Neural progenitor cell (in vitro differentiated cells): ENCODE measurements around the gene NME9. TPM values are rescaled to one million over a fixed set of nuclear protein-coding genes. Genes with fewer than 3 reads are reported as not detected.
A peak's percentile ranks its signal among the peaks of the same experiment; 100 is the strongest.

ENCODE experiments used
- DNase-seq: peaks from one replicate; pipeline ENCODE4 v3.0.0-alpha.2; 2016; ENCODE audit warnings: low spot score
- H2AFZ ChIP-seq: fragments of 200-600 bp; sonication (generic); replicated peaks from 2 replicates; pipeline ENCODE4 v1.6.1; 2016; ENCODE audit warnings: antibody characterized with exemption
- H3F3A ChIP-seq: fragments of 200-600 bp; sonication (generic); 2 replicates; pipeline ENCODE4 v1.6.1; 2016; ENCODE audit warnings: antibody characterized with exemption, low read depth
- H3K27ac ChIP-seq: fragments of 200-600 bp; sonication (generic); 2 replicates; pipeline ENCODE4 v1.5.1; 2016; ENCODE audit warnings: mild to moderate bottlenecking
- H3K27me3 ChIP-seq: fragments of 200-600 bp; sonication (generic); 2 replicates; pipeline ENCODE4 v1.6.1; 2016; ENCODE audit warnings: mild to moderate bottlenecking, moderate library complexity
- H3K36me3 ChIP-seq: fragments of 200-600 bp; sonication (generic); 2 replicates; pipeline ENCODE4 v1.5.1; 2016
- H3K4me1 ChIP-seq: fragments of 200-600 bp; sonication (generic); 2 replicates; pipeline ENCODE4 v1.6.1; 2016; ENCODE audit warnings: mixed run types
- H3K4me2 ChIP-seq: fragments of 200-600 bp; sonication (generic); 2 replicates; pipeline ENCODE4 v1.6.1; 2016
- H3K4me3 ChIP-seq: fragments of 200-600 bp; sonication (generic); 2 replicates; pipeline ENCODE4 v1.5.1; 2016
- H3K79me2 ChIP-seq: fragments of 200-600 bp; sonication (generic); 2 replicates; pipeline ENCODE4 v1.6.1; 2016; ENCODE audit warnings: low read depth
- H3K9ac ChIP-seq: fragments of 200-600 bp; sonication (generic); 2 replicates; pipeline ENCODE4 v1.6.1; 2016
- H3K9me3 ChIP-seq: fragments of 200-600 bp; sonication (generic); 2 replicates; pipeline ENCODE4 v1.5.1; 2016; ENCODE audit warnings: low read depth
- H4K20me1 ChIP-seq: fragments of 200-600 bp; sonication (generic); 2 replicates; pipeline ENCODE4 v1.6.1; 2016; ENCODE audit warnings: low read depth
- H3K27ac Mint-ChIP-seq: 3 replicates; pipeline ENCODE4 v1.8.0; 2021; ENCODE audit warnings: mixed read lengths
- H3K27me3 Mint-ChIP-seq: 2 replicates; pipeline ENCODE4 v1.8.0; 2022; ENCODE audit warnings: low read depth, mild to moderate bottlenecking, inconsistent platforms, moderate library complexity, mixed read lengths; ENCODE audit not compliant: insufficient read depth
- H3K36me3 Mint-ChIP-seq: 3 replicates; pipeline ENCODE4 v1.8.0; 2021; ENCODE audit warnings: mixed read lengths
- H3K4me1 Mint-ChIP-seq: 3 replicates; pipeline ENCODE4 v1.8.0; 2021; ENCODE audit warnings: mixed read lengths
- H3K4me3 Mint-ChIP-seq: 3 replicates; pipeline ENCODE4 v1.8.0; 2021; ENCODE audit warnings: mild to moderate bottlenecking, moderate library complexity, mixed read lengths
- H3K9me3 Mint-ChIP-seq: 3 replicates; pipeline ENCODE4 v1.8.0; 2020; ENCODE audit warnings: mixed read lengths
- CTCF ChIP-seq: fragments of 200-600 bp; sonication (generic); IDR thresholded peaks from 2 replicates; pipeline ENCODE4 v1.5.1; 2017; ENCODE audit warnings: antibody characterized with exemption, mild to moderate bottlenecking
- EZH2 ChIP-seq: fragments of 200-600 bp; sonication (generic); IDR thresholded peaks from 2 replicates; pipeline ENCODE4 v1.6.1; 2017; ENCODE audit warnings: antibody characterized with exemption, mild to moderate bottlenecking, moderate library complexity
- EZH2phosphoT487 ChIP-seq: fragments of 200-600 bp; sonication (generic); IDR thresholded peaks from 2 replicates; pipeline ENCODE4 v1.6.1; 2017; ENCODE audit warnings: antibody characterized with exemption
- total RNA-seq: library from RNA; depleted of rRNA; stranded (reverse); fragments of >200 nt; gene quantifications from 2 replicates; pipeline ENCODE4 v1.2.3, GENCODE V29; 2015; ENCODE audit warnings: low replicate concordance

Gene NME9
- total RNA-seq, 1 donor from 2014 or later, result 1.1 TPM

GRCh38 chr3:138367911-138368310, 38.3 kb upstream of the NME9 start:
- DNase-seq, result peak; percentile 21
- H3K4me1 ChIP-seq, result no peaks in the 10 kb centered on the region
- no peaks in the 10 kb centered on the region for H3K36me3 ChIP-seq
- peaks cover 20% of the 10 kb centered on the region for H3K4me1 Mint-ChIP-seq
- H3K27me3 Mint-ChIP-seq, result peaks cover 4% of the 10 kb centered on the region
- peaks cover 3% of the 10 kb centered on the region for H3K9me3 Mint-ChIP-seq
- no peak overlapping the region for H3K4me3 ChIP-seq
- no peak overlapping the region for H3K27ac ChIP-seq
- no peaks in the 10 kb centered on the region for H3K27me3 ChIP-seq
- TF ChIP-seq CTCF, result no peak
- TF ChIP-seq EZH2phosphoT487, result no peak
- H3K27ac Mint-ChIP-seq, result peak overlapping the region; percentile 4
- H4K20me1 ChIP-seq, result no peaks in the 10 kb centered on the region
- H3K4me2 ChIP-seq, result no peak overlapping the region
- H3K36me3 Mint-ChIP-seq, result no peaks in the 10 kb centered on the region
- H3K9me3 ChIP-seq, result no peaks in the 10 kb centered on the region
- no peak overlapping the region for H2AFZ ChIP-seq
- no peaks in the 10 kb centered on the region for H3K79me2 ChIP-seq
- no peak overlapping the region for H3K9ac ChIP-seq
- H3K4me3 Mint-ChIP-seq, result no peak overlapping the region
- no peaks in the 10 kb centered on the region for H3F3A ChIP-seq

GRCh38 chr3:138367326-138367850, 37.7 kb upstream of the NME9 start:
- Histone ChIP-seq H3K4me3 (no peak overlapping the region), H3F3A (no peaks in the 10 kb centered on the region), H3K9me3 (no peaks in the 10 kb centered on the region), H3K4me1 (no peaks in the 10 kb centered on the region), H2AFZ (no peak overlapping the region), H4K20me1 (no peaks in the 10 kb centered on the region), H3K9ac (no peak overlapping the region), H3K4me2 (no peak overlapping the region), H3K27me3 (no peaks in the 10 kb centered on the region), H3K36me3 (no peaks in the 10 kb centered on the region), H3K27ac (no peak overlapping the region), H3K79me2 (no peaks in the 10 kb centered on the region)
- Mint-ChIP-seq H3K36me3 (no peaks in the 10 kb centered on the region), H3K4me1 (peaks cover 20% of the 10 kb centered on the region), H3K27me3 (peaks cover 4% of the 10 kb centered on the region), H3K27ac (no peak overlapping the region), H3K4me3 (no peak overlapping the region), H3K9me3 (peaks cover 3% of the 10 kb centered on the region)
- TF ChIP-seq EZH2phosphoT487 (no peak), EZH2 (no peak), CTCF (no peak)
- DNase-seq, result no peak

- Histone ChIP-seq H3K27me3 (no peaks in the 10 kb centered on the region), H3K4me3 (no peak overlapping the region), H3K4me1 (no peaks in the 10 kb centered on the region), H3K27ac (no peak overlapping the region), H3K79me2 (no peaks in the 10 kb centered on the region), H4K20me1 (no peaks in the 10 kb centered on the region), H3K9me3 (no peaks in the 10 kb centered on the region), H3K9ac (no peak overlapping the region), H3F3A (no peaks in the 10 kb centered on the region), H3K36me3 (no peaks in the 10 kb centered on the region), H3K4me2 (no peak overlapping the region), H2AFZ (no peak overlapping the region)
- Mint-ChIP-seq H3K36me3 (no peaks in the 10 kb centered on the region), H3K27ac (no peak overlapping the region), H3K4me3 (no peak overlapping the region), H3K4me1 (peaks cover 17% of the 10 kb centered on the region), H3K27me3 (peaks cover 3% of the 10 kb centered on the region), H3K9me3 (peaks cover 3% of the 10 kb centered on the region)
- no peak for DNase-seq
- TF ChIP-seq EZH2 (no peak), CTCF (no peak), EZH2phosphoT487 (no peak)
Observed at GRCh38 chr3:138366006-138366759, 36.5 kb upstream of the NME9 start.
